Suppressor macrophage treated with lipopolysaccharide for 1 hour (primary cell): ENCODE data around the gene TAS1R1.
A peak's percentile ranks its signal among the peaks of the same experiment; 100 is the strongest.

Experiments
- DNase-seq, 3 donors: peaks; one replicate each; pipeline ENCODE4 v3.0.0-alpha.2; 2020 to 2022

Gene TAS1R1

GRCh38 chr1:6574818-6575217 is 19.7 kb downstream of the TAS1R1 start:
- no peak for DNase-seq

- DNase-seq, result no peak
These were observed 22.9 kb downstream of the TAS1R1 start for GRCh38 chr1:6577831-6578525.

- no peak for DNase-seq
These were observed 23.7 kb downstream of the TAS1R1 start for GRCh38 chr1:6578624-6579373.

- peak; percentile 99 for DNase-seq
These were observed 24.4 kb downstream of the TAS1R1 start, which contains the start of gene ZBTB48 for GRCh38 chr1:6579374-6580118. ZBTB48 (plus strand) TSS chr1:6579994; CDS start chr1:6580610, 616 bp downstream.

- DNase-seq, result peak; percentile 64 to 65 (median 64)
These were observed 25.0 kb downstream of the TAS1R1 start for GRCh38 chr1:6580119-6580592.

GRCh38 chr1:6580593-6581409 is 25.7 kb downstream of the TAS1R1 start:
- peak; percentile 50 to 61 (median 59) for DNase-seq

GRCh38 chr1:6581561-6582305 is 26.6 kb downstream of the TAS1R1 start:
- peak; percentile 88 to 89 (median 89) for DNase-seq

GRCh38 chr1:6582370-6582769 is 27.3 kb downstream of the TAS1R1 start:
- DNase-seq, result no peak

GRCh38 chr1:6584126-6585080 is 29.3 kb downstream of the TAS1R1 start:
- DNase-seq, result peak in 2 of 3 donors; percentile 36 to 39

GRCh38 chr1:6585081-6585722 is 30.1 kb downstream of the TAS1R1 start:
- DNase-seq, result no peak

GRCh38 chr1:6585841-6586240 is 30.7 kb downstream of the TAS1R1 start:
- DNase-seq, result no peak

- DNase-seq, result no peak
These were observed 31.3 kb downstream of the TAS1R1 start for GRCh38 chr1:6586404-6586816.

GRCh38 chr1:6587261-6588005 is 32.3 kb downstream of the TAS1R1 start:
- DNase-seq, result no peak

- DNase-seq, result no peak
These were observed 33.2 kb downstream of the TAS1R1 start for GRCh38 chr1:6588128-6588892.

- peak; percentile 81 to 87 (median 82) for DNase-seq
These were observed 33.9 kb downstream of the TAS1R1 start for GRCh38 chr1:6588893-6589520.

- no peak for DNase-seq
These were observed 34.9 kb downstream of the TAS1R1 start for GRCh38 chr1:6590046-6590445.

GRCh38 chr1:6591222-6591621 is 36.1 kb downstream of the TAS1R1 start:
- peak; percentile 56 to 65 (median 64) for DNase-seq

- no peak for DNase-seq
These were observed 36.5 kb downstream of the TAS1R1 start for GRCh38 chr1:6591644-6592043.
